Ovary (tissue), 3 donors: Measurements from ENCODE around the gene BRAT1.

Experiments used
- EP300 ChIP-seq: sonication (generic); formaldehyde crosslinking; IDR thresholded peaks from one replicate; pipeline ENCODE4 v1.6.1; 2017; ENCODE audit warnings: antibody characterized with exemption
- POLR2A ChIP-seq: fragments of 450-650 bp; IDR thresholded peaks from one replicate; pipeline ENCODE4 v1.6.1; 2017; ENCODE audit warnings: antibody characterized with exemption, mild to moderate bottlenecking, moderate library complexity
- TF ChIP-seq, protein P1 (sequence below), 3 donors: fragments of 450-650 bp in 2 of 3; fragments of 200-600 bp in 1 of 3; IDR thresholded peaks; one replicate each; pipeline versions ENCODE4 v1.5.1 to v1.8.0; 2016 to 2022; ENCODE audit warnings: antibody characterized with exemption in 3 of 3, mild to moderate bottlenecking in 1 of 3
- donor health status: DM: no; HTN: no; CAD: no.

DNA sequence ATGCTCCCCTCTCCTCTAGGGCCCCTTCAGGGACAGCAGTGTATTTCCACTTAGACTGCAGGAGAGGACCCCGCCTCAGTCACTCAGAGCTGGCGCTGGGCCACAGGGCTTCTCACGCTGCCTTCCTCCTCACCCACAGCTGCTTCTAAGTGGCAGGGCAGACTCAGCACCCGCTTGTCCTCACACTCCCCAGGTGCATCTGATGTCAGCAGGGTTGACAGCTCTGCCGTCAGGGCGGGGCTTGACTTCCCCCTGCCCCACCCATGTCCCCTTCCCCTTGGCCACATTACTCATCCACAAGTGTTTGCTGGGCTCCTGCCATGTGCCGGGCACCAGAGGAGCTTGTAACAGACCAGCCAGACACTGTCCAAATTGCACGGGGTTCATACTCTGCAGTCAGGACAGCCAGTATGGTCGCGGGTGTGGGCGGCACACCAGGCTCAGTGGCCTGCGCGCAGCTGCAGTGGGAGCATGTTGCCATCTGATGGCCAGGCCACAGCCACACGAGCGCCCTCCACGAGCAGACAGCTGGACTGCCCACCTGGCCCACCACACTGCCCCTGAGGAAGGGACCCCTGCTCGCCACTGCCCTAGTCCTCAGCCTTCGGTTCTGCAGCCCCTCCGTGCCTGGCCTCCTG lies 47.2 kb upstream of the BRAT1 start:
- TF ChIP-seq POLR2A = no peak
- TF ChIP-seq, protein P1, sequence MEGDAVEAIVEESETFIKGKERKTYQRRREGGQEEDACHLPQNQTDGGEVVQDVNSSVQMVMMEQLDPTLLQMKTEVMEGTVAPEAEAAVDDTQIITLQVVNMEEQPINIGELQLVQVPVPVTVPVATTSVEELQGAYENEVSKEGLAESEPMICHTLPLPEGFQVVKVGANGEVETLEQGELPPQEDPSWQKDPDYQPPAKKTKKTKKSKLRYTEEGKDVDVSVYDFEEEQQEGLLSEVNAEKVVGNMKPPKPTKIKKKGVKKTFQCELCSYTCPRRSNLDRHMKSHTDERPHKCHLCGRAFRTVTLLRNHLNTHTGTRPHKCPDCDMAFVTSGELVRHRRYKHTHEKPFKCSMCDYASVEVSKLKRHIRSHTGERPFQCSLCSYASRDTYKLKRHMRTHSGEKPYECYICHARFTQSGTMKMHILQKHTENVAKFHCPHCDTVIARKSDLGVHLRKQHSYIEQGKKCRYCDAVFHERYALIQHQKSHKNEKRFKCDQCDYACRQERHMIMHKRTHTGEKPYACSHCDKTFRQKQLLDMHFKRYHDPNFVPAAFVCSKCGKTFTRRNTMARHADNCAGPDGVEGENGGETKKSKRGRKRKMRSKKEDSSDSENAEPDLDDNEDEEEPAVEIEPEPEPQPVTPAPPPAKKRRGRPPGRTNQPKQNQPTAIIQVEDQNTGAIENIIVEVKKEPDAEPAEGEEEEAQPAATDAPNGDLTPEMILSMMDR (IDR thresholded peaks at IDR 0.05) = no peak
- no peak for TF ChIP-seq EP300
